Measurements from ENCODE around the gene ADGRG6.

Gene ADGRG6

GRCh38 chr6:142395768-142396231 is 94.0 kb downstream of the ADGRG6 start:
- TF ChIP-seq FOXP2 (optimal IDR thresholded peaks at IDR 0.05; ENCODE audit: control extremely low read depth, extremely low read length, insufficient read depth) (no peak), EZH2 (IDR thresholded peaks at IDR 0.05) (no peak), POLR2AphosphoS5 (IDR thresholded peaks at IDR 0.05; ENCODE audit: borderline replicate concordance, low read depth, low read length) (no peak)
- peak; percentile 44 for DNase-seq (ENCODE audit: low read depth, low spot score)
- H3K27ac ChIP-seq: peak overlapping the region; percentile 75
- H3K9ac ChIP-seq (ENCODE audit: insufficient read length): no peak overlapping the region
- no peaks in the 10 kb centered on the region for H3K9me3 ChIP-seq (ENCODE audit: low read depth, low read length)
- H3K4me3 ChIP-seq: peak overlapping the region; percentile 37; the same call in 1 of the 2 replicates
- no peaks in the 10 kb centered on the region for H3K36me3 ChIP-seq (ENCODE audit: insufficient read depth, low read length)

DNA sequence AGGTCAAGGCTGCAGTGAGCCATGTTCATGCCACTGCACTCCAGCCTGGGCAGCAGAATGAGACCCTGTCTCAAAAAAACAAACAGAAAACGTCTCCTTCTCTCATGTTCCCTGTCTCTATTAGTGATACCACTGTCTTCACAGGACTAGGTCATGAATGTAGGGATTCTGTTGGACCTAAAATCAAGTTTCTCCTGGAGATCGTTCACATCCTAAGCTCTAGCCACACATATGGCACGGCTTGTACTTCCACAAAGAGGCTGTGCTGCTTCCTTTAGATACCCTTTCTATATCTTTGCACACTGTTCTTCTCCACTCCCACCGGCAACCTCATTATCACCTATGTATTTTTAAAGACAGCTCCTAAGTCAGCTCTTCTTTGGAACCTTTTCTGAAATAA is 96.5 kb downstream of the ADGRG6 start:
- Histone ChIP-seq H3K9ac (ENCODE audit: insufficient read length) (no peak overlapping the region), H3K27ac (no peak overlapping the region; the same call in 1 of the 2 replicates), H3K4me3 (no peak overlapping the region), H3K36me3 (ENCODE audit: insufficient read depth, low read length) (no peaks in the 10 kb centered on the region), H3K9me3 (ENCODE audit: low read depth, low read length) (no peaks in the 10 kb centered on the region)
- no peak for TF ChIP-seq FOXP2 (optimal IDR thresholded peaks at IDR 0.05; ENCODE audit: control extremely low read depth, extremely low read length, insufficient read depth)
- TF ChIP-seq EZH2 (IDR thresholded peaks at IDR 0.05): no peak
- TF ChIP-seq POLR2AphosphoS5 (IDR thresholded peaks at IDR 0.05; ENCODE audit: borderline replicate concordance, low read depth, low read length): no peak
- DNase-seq (ENCODE audit: low read depth, low spot score): no peak

DNA sequence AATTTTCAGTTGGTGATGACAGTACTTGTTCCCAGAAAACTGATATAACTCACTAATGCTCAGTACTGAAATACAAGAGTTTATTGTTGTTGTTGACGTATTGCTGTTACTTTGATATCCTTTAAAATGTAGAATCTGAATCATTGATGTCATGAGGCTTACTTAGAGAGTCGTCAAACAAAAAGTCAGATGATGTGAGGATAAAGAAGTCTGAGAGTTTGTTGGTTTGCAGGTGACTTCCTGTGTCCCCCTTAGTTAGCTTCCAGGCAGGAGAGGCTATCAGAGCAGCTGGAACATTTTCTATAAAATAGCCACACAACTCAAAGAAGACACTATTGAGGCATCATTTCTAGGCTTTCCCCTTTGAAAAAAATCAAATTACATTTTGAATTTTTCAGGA is 97.9 kb downstream of the ADGRG6 start:
- no peak overlapping the region for H3K9ac ChIP-seq (ENCODE audit: insufficient read length)
- H3K9me3 ChIP-seq (ENCODE audit: low read depth, low read length): no peaks in the 10 kb centered on the region
- H3K36me3 ChIP-seq (ENCODE audit: insufficient read depth, low read length): no peaks in the 10 kb centered on the region
- no peak for DNase-seq (ENCODE audit: low read depth, low spot score)
- H3K4me3 ChIP-seq: no peak overlapping the region
- no peak for TF ChIP-seq POLR2AphosphoS5 (IDR thresholded peaks at IDR 0.05; ENCODE audit: borderline replicate concordance, low read depth, low read length)
- no peak for TF ChIP-seq EZH2 (IDR thresholded peaks at IDR 0.05)
- TF ChIP-seq FOXP2 (optimal IDR thresholded peaks at IDR 0.05; ENCODE audit: control extremely low read depth, extremely low read length, insufficient read depth): no peak
- no peak overlapping the region for H3K27ac ChIP-seq

DNA sequence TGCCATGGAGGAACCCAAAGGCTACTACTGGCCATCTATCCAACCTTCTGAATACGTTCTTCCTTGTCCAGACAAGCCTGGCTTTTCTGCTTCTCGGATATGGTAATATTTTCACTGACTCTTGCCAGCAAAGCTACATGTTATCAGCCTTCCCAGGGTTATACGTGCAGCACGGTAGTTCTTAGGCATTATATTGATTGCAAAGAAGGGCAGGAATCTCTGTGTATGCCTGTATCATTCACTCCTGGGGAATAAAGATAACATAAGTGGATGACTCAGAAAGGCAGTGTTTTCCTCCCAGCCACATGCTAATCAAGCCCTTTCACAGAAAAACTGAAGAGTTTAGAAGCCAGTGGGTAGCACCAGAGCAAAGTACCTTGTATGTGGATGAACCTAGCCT is 98.7 kb downstream of the ADGRG6 start:
- Histone ChIP-seq H3K9ac (ENCODE audit: insufficient read length) (no peak overlapping the region), H3K4me3 (no peak overlapping the region), H3K36me3 (ENCODE audit: insufficient read depth, low read length) (no peaks in the 10 kb centered on the region), H3K27ac (no peak overlapping the region), H3K9me3 (ENCODE audit: low read depth, low read length) (no peaks in the 10 kb centered on the region)
- TF ChIP-seq EZH2 (IDR thresholded peaks at IDR 0.05) (no peak), FOXP2 (optimal IDR thresholded peaks at IDR 0.05; ENCODE audit: control extremely low read depth, extremely low read length, insufficient read depth) (no peak), POLR2AphosphoS5 (IDR thresholded peaks at IDR 0.05; ENCODE audit: borderline replicate concordance, low read depth, low read length) (no peak)
- no peak for DNase-seq (ENCODE audit: low read depth, low spot score)

GRCh38 chr6:142401838-142402237 is 100.0 kb downstream of the ADGRG6 start:
- no peak overlapping the region for H3K27ac ChIP-seq
- TF ChIP-seq FOXP2 (optimal IDR thresholded peaks at IDR 0.05; ENCODE audit: control extremely low read depth, extremely low read length, insufficient read depth) (no peak), POLR2AphosphoS5 (IDR thresholded peaks at IDR 0.05; ENCODE audit: borderline replicate concordance, low read depth, low read length) (no peak), EZH2 (IDR thresholded peaks at IDR 0.05) (no peak)
- H3K36me3 ChIP-seq (ENCODE audit: insufficient read depth, low read length): no peaks in the 10 kb centered on the region
- DNase-seq (ENCODE audit: low read depth, low spot score): no peak
- H3K4me3 ChIP-seq: no peak overlapping the region
- no peaks in the 10 kb centered on the region for H3K9me3 ChIP-seq (ENCODE audit: low read depth, low read length)
- H3K9ac ChIP-seq (ENCODE audit: insufficient read length): no peak overlapping the region

GRCh38 chr6:142404751-142405150 is 102.9 kb downstream of the ADGRG6 start:
- Histone ChIP-seq H3K9me3 (ENCODE audit: low read depth, low read length) (no peaks in the 10 kb centered on the region), H3K27ac (no peak overlapping the region), H3K36me3 (ENCODE audit: insufficient read depth, low read length) (no peaks in the 10 kb centered on the region), H3K4me3 (no peak overlapping the region), H3K9ac (ENCODE audit: insufficient read length) (no peak overlapping the region)
- TF ChIP-seq FOXP2 (optimal IDR thresholded peaks at IDR 0.05; ENCODE audit: control extremely low read depth, extremely low read length, insufficient read depth): no peak
- TF ChIP-seq POLR2AphosphoS5 (IDR thresholded peaks at IDR 0.05; ENCODE audit: borderline replicate concordance, low read depth, low read length): no peak
- no peak for TF ChIP-seq EZH2 (IDR thresholded peaks at IDR 0.05)
- no peak for DNase-seq (ENCODE audit: low read depth, low spot score)

GRCh38 chr6:142406131-142406530 is 104.3 kb downstream of the ADGRG6 start:
- H3K9ac ChIP-seq (ENCODE audit: insufficient read length): no peak overlapping the region
- no peak overlapping the region for H3K4me3 ChIP-seq
- TF ChIP-seq EZH2 (IDR thresholded peaks at IDR 0.05) (no peak), POLR2AphosphoS5 (IDR thresholded peaks at IDR 0.05; ENCODE audit: borderline replicate concordance, low read depth, low read length) (no peak), FOXP2 (optimal IDR thresholded peaks at IDR 0.05; ENCODE audit: control extremely low read depth, extremely low read length, insufficient read depth) (no peak)
- no peaks in the 10 kb centered on the region for H3K9me3 ChIP-seq (ENCODE audit: low read depth, low read length)
- no peaks in the 10 kb centered on the region for H3K36me3 ChIP-seq (ENCODE audit: insufficient read depth, low read length)
- DNase-seq (ENCODE audit: low read depth, low spot score): no peak
- H3K27ac ChIP-seq: no peak overlapping the region

DNA sequence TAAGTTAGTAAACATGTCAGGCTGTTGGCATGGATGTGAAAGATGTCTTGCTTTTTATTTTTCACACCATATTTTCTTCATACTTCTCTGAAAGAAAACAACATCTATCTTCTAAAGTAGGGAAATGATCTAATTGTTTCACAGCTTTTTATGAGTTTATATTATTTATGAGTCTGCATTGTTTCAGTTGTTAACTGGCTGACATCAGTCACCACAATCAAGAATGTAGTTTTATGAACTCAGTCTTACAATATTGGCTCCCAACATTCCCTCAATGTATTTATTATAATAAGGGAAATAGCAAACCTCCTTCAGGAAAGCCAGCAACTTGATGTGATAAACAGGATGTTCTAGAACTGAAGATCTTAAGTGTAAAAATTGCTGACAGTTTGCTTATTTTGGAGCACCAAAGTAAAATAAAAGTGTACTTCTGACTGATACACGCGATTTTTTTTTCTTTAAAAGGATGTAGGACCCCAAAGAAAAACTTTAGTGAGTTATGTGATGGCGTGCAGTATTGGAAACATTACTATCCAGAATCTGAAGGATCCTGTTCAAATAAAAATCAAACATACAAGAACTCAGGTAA is 106.0 kb downstream of the ADGRG6 start:
- TF ChIP-seq POLR2AphosphoS5 (IDR thresholded peaks at IDR 0.05; ENCODE audit: borderline replicate concordance, low read depth, low read length): no peak
- TF ChIP-seq EZH2 (IDR thresholded peaks at IDR 0.05): no peak
- no peak for TF ChIP-seq FOXP2 (optimal IDR thresholded peaks at IDR 0.05; ENCODE audit: control extremely low read depth, extremely low read length, insufficient read depth)
- H3K9ac ChIP-seq (ENCODE audit: insufficient read length): no peak overlapping the region
- peak overlapping the region; percentile 1; the same call in 1 of the 2 replicates for H3K27ac ChIP-seq
- no peak overlapping the region for H3K4me3 ChIP-seq
- no peak for DNase-seq (ENCODE audit: low read depth, low spot score)
- H3K9me3 ChIP-seq (ENCODE audit: low read depth, low read length): no peaks in the 10 kb centered on the region
- no peaks in the 10 kb centered on the region for H3K36me3 ChIP-seq (ENCODE audit: insufficient read depth, low read length)

GRCh38 chr6:142408409-142408808 is 106.6 kb downstream of the ADGRG6 start:
- Histone ChIP-seq H3K36me3 (ENCODE audit: insufficient read depth, low read length) (no peaks in the 10 kb centered on the region), H3K9me3 (ENCODE audit: low read depth, low read length) (no peaks in the 10 kb centered on the region), H3K27ac (peak overlapping the region; percentile 1; the same call in 1 of the 2 replicates), H3K9ac (ENCODE audit: insufficient read length) (no peak overlapping the region), H3K4me3 (no peak overlapping the region)
- TF ChIP-seq EZH2 (IDR thresholded peaks at IDR 0.05): no peak
- no peak for TF ChIP-seq FOXP2 (optimal IDR thresholded peaks at IDR 0.05; ENCODE audit: control extremely low read depth, extremely low read length, insufficient read depth)
- TF ChIP-seq POLR2AphosphoS5 (IDR thresholded peaks at IDR 0.05; ENCODE audit: borderline replicate concordance, low read depth, low read length): no peak
- DNase-seq (ENCODE audit: low read depth, low spot score): no peak

All from SK-N-MC (cell line).